ENCODE data around the gene POLR2C.
A peak's percentile ranks its signal among the peaks of the same experiment; 100 is the strongest.

POLR2C gene

DNA sequence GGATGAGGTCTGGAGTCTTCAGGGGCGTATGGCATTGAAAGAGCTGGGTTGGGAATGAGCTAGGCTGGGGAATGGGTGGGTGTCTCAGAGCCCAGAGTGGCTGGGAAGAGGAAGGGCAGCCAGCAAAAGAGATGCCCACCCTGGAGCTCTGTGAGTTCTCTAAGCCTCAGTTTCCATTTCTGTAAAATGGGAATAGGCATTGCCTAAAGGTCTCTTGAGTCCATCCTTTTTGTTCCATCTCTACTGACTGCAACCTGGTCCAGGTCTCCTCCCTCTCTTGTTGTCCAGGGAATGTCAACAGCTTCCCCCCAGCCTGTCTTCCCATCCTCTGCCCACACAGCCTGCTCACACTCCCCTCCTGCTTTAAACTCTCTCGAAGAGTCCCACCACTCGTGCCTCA is 54.3 kb downstream of the POLR2C start:
- no peak for DNase-seq (ENCODE audit: low read depth, low spot score)
- no peak for TF ChIP-seq CTCF (IDR thresholded peaks at IDR 0.05; ENCODE audit: insufficient read depth, low read length, missing control alignments)
- H3K4me3 ChIP-seq (ENCODE audit: low read depth, low read length), result no peak overlapping the region
- POLR2A ChIA-PET, result no interaction called here
- CTCF ChIA-PET, result interaction anchor here (1.4 to 19.1 kb wide), 9 partner anchors 10 to 96 kb away, joined by 3 to 368 read pairs (median 29); partner anchors contain the start of genes DOK4 and POLR2C

- H3K4me3 ChIP-seq (ENCODE audit: low read depth, low read length), result no peak overlapping the region
- ChIA-PET CTCF (interaction anchor here (0.9 to 19.1 kb wide), 12 partner anchors 8 to 215 kb away, joined by 3 to 368 read pairs (median 30); partner anchors contain the start of genes DOK4 and POLR2C), POLR2A (no interaction called here)
- DNase-seq (ENCODE audit: low read depth, low spot score), result no peak
- TF ChIP-seq CTCF (IDR thresholded peaks at IDR 0.05; ENCODE audit: insufficient read depth, low read length, missing control alignments), result no peak
Observed at GRCh38 chr16:57517397-57518367, 55.2 kb downstream of the POLR2C start.

- no peak for TF ChIP-seq CTCF (IDR thresholded peaks at IDR 0.05; ENCODE audit: insufficient read depth, low read length, missing control alignments)
- CTCF ChIA-PET, result interaction anchor here (0.9 to 19.1 kb wide), 16 partner anchors 9 to 216 kb away, joined by 3 to 368 read pairs (median 18); partner anchors contain the start of genes CCDC102A, DOK4 and POLR2C
- POLR2A ChIA-PET, result no interaction called here
- DNase-seq (ENCODE audit: low read depth, low spot score), result no peak
- H3K4me3 ChIP-seq (ENCODE audit: low read depth, low read length), result no peak overlapping the region
Observed at GRCh38 chr16:57518520-57518919, 56.0 kb downstream of the POLR2C start.

- CTCF ChIA-PET, result interaction anchor here (0.9 to 19.1 kb wide), 18 partner anchors 8 to 217 kb away, joined by 3 to 368 read pairs (median 18); partner anchors contain the start of genes ADGRG5, CCDC102A, CIAPIN1 and COQ9
Observed at GRCh38 chr16:57518922-57519321, 56.4 kb downstream of the POLR2C start.

DNA sequence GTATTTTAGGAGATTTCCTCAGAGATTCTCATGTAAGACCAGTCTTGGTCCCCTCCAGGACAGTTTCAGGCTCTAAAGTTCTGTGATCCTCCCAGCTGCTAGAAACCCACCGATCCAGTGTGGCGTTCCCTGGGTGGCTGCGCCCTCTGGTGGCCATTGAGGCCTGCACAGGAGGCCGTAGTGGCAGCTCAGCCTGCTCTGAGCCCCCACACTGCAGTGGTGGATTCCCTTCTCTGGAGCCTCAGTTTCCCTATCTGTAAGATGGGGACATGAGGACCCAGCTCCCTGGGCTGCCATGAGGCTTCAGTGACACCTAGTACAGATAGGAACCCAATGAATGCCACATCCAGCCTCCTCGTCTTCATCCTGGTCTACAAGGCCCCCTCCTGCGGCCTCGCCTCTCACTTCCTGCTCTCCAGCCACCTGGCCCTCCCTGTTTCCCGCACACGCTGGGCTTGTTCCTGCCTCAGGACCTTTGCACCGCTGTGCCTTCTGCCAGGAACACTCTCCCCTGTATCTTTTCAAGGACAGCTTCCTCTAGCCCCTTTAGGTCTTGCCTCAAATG is 57.4 kb downstream of the POLR2C start:
- ChIA-PET CTCF (interaction anchor here (0.5 to 19.1 kb wide), 40 partner anchors 8 to 521 kb away, joined by 3 to 368 read pairs (median 4); partner anchors contain the start of genes ADGRG5, CCDC102A, CIAPIN1 and COQ9), POLR2A (interaction anchor here (1.1 kb wide), 1 partner anchor 57 kb away, joined by 4 read pairs; the partner anchor contains the start of gene POLR2C)
- TF ChIP-seq CTCF (IDR thresholded peaks at IDR 0.05; ENCODE audit: insufficient read depth, low read length, missing control alignments), result peak; percentile 95
- H3K4me3 ChIP-seq (ENCODE audit: low read depth, low read length), result no peak overlapping the region
- DNase-seq (ENCODE audit: low read depth, low spot score), result no peak

More at GRCh38 chr16:57518922-57519321, 56.4 kb downstream of the POLR2C start:
- DNase-seq (ENCODE audit: low read depth, low spot score), result no peak
- POLR2A ChIA-PET, result no interaction called here
- no peak for TF ChIP-seq CTCF (IDR thresholded peaks at IDR 0.05; ENCODE audit: insufficient read depth, low read length, missing control alignments)
- H3K4me3 ChIP-seq (ENCODE audit: low read depth, low read length), result no peak overlapping the region

Measured in AG04449 (cell line).